ENCODE measurements around the gene RAB6B.

The RAB6B gene

DNA sequence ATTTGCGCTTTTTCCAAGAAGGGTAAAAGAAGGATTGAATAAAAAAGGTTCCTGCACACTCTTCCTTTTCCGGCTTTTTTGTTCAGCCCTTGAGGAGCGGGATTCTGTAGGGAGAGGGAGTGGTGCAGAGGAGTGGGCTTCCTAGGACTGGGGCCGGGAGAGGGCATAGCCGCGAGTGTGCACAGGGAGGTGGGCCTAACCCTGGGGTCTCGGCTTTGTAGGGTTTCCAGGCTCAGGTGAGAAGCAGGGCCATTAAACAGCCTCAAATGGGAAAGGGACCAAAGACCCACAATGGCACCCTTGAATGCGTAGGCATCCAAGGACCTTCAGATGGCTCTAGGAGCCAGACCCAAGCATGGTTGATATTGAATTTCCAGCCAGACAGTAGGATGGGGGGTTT lies 35.4 kb upstream of the RAB6B start:
- DNase-seq (ENCODE audit: low read depth, low spot score) = no peak

DNA sequence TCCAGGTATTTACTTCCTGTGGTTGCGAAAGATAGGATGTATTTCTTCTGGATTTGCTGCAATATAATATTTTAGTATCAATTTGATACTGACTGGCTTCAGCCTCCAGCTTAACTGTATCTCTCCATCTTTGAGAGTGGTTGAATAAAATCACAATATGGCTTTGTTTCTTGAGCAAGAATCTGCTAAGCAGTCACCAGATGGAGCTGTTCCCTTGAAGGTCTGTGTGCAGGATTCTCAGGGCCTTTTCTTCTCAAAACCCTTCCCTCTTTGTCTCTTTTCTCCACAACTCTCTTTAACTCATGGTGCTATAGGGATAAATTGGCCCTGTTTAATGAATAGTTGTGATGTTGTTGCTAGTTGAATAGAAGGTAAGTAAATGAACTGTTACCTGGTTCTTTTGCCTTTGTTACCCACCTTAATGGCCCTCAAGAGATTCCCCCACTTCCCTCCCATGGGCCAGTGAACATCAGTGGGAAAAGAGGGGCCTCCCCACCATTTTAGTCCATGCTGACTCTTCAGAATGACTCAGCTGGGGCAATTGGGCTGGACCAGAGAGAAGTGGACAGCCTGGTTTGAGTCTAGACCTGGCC lies 34.8 kb upstream of the RAB6B start:
- no peak for DNase-seq (ENCODE audit: low read depth, low spot score)

DNA sequence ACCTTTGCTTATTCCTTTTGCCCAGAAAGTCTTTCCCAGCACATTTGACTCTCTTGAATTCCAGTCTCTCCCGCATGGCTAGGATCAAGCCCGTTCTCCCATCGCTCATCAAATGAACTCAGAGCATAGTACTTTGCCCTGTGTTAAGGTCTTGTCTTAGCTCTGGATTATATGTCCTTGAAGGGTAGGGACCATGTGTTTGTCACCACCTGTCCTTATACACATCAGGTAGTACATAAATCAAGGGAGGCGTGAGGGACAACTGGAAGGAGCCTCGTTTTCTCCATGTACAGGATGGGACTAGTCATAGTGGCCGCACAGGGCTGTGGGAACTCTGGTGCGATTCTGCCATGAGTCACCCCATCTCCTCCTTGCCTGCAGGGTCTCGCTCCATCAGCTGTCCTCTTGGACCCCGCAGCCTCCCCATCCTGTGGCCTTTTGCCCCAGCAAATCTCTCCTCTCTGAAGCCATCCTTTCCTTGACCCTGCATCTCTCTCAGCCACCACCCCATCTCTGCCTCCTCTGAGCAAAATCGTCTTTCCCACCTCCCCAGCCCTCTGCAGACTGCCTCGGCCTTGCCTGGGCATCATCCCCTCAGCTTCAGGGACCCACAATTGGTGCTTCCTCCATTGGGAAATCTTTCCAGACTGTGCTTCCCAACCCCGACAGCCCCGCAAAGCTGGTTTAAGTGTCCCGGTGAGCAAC lies 33.4 kb upstream of the RAB6B start:
- no peak for DNase-seq (ENCODE audit: low read depth, low spot score)

DNA sequence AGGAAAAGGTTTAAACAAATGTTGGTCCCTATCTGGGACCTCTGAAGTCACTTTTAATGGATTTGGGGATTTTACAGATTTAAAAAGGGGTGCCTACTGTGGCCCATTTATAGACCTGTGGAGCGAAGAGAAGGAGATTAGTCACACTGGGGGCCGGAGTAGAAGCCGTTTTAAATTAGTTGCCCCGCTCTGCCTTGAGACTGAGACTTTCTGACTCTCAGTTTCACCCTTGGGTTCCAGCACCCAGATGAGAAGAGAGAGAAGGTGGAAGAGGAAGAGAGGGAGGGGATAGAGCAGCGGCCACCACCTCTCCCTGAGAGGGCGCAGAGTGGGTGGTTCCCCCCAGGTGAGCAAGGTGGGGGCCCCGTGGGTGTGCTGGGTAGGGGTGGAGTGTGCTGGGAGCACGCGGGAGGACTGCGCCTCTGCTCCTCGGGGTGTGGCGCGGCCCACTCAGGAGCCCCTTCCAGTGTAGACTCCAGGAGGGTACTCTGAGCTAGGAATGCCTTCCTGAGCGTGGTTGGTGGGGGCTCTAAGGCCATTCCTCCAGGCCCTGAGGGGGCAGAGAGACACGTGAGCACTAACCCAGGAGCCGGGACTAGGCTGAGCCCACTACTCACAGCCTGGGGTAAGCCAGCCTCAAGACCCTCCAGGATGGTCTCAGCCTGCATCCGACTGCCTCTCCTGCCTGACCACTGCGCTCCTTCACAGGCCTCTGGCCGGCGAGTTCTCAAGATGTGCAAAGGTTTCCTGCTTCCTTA lies 32.6 kb upstream of the RAB6B start:
- no peak for DNase-seq (ENCODE audit: low read depth, low spot score)

DNA sequence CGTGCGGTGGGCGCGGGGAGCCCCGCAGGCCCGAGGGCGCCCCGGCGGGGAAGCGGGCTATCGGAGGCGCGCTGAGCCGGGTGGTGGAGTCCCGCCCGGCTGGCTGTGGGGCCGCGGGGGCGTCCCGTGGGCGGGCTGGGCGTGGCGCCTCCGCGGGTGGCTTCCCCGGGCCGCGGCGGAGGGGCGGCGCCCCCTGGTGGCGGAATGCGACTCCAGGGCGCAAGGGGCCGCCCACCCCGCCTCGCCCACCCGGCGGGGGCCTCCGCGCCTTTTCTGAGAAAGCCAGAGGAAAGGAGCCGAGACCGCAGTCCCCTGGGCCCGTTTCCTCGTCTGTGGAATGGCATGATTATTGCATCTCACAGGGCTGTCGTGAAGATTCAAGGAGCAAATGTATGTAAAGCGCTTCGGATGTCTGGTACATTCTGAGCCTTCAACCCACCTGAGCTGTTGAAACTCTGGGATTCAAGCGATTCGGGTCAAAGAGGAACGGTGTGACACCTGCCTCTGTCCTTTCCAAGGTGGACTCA lies 31.9 kb upstream of the RAB6B start:
- peak; percentile 36 for DNase-seq (ENCODE audit: low read depth, low spot score)

DNA sequence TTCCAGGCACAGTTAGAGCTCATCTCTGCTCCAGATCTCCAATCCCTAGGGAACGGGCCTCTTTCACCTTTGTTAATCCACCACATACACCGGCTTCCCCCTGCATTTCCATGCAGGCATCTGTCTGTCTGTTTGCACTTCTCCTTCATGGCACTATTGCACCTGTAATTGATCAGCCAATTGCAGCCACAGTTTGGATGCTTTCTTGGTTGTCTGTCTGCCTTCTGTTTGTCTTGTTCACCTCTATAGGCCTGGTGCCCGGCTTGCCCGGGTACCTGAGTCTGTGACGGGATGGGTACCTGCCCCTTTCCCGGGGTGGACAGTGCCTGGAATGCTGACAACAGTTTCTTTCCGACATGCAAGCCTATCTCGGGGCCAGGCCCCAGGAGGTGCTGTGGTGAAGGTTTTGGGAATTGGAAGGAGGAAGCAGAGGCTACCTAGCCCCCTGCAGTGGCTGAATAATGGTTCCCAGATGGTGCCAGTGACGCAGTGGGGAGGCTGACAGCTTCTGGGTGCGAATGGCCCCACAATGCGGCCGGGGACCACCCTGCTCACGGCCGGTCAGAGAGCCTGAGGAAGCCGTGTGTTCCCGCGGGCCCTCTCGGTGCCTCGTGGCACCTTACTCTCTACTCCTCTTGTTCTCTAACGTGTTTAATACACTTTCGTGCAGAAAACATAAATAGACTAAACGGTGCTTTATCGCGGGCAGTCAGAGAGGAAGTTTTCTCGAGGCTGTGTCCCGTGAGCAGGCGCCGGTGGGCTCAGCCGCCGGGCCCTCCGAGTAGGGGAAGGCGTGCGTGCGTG lies 31.3 kb upstream of the RAB6B start:
- DNase-seq (ENCODE audit: low read depth, low spot score) = no peak

DNA sequence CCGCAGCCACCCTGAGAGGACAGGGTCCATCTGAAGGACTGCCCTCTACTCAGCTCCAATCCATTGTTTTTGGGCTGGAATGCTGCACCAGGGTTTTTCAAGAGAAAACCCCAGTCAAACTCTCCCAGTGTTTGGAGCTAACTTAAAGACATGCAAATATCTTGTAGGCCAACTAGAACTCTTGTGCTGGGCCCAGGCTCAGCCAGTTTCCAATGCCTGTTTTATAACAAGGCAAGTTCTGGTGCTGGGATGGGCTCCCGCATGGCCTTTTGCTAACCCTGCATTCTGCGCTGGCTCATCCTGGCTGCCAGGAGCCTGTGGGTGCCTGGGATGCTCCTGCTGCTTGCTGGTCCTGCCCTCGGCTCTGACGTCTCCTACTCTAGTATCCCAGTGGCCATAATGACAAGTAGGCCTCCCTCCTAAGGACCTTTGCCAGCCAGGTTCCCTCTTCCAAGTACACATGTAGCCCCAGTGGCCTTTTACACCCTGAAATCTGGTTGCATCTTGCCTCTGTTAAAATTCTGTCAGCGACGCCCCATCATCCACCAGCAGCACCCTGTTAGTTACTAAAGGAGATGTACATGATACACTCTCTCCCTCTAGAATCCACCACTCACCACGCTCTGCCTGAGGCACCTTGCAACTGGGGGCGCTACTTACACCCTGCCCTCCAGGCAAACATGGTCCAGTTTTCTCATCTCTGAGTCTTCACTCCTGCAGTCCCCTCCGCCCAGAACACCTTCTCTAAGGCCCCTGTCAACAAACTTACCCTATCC lies 30.5 kb upstream of the RAB6B start:
- no peak for DNase-seq (ENCODE audit: low read depth, low spot score)

DNA sequence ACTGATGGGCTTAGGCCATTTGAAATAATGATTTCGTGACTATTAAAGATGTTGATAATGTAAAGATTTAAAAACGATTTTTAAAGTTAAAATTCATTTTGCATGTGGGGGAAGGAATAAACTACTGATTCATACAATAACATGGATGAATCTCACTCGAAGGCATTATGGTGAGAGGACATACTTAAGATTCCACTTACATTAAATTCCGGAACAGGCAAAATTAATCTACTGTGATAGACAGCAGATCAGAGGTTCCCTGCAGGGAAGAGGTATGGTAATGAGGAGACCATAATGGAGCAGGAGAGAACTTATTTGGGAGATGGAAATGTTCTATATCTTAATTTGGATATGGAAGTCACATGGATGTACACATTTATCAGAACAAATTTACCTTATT lies 28.4 kb upstream of the RAB6B start:
- DNase-seq (ENCODE audit: low read depth, low spot score) = no peak

DNA sequence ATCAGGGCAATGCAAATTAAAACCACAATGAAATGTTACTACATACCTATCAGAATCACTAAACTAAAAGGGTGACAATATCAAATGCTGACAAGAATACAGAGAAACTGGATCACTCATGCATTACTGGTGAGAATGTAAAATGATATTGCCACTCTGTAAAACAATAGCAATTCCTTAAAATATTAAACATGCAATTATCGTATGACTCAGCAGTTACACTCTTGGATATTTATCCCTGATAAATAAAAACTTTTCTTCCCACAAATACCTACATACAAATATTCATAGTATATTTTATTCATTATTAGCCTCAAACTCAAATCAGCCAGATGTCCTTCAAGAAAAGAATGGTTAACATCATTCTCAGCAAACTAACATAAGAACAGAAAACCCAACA lies 25.9 kb upstream of the RAB6B start:
- no peak for DNase-seq (ENCODE audit: low read depth, low spot score)

DNA sequence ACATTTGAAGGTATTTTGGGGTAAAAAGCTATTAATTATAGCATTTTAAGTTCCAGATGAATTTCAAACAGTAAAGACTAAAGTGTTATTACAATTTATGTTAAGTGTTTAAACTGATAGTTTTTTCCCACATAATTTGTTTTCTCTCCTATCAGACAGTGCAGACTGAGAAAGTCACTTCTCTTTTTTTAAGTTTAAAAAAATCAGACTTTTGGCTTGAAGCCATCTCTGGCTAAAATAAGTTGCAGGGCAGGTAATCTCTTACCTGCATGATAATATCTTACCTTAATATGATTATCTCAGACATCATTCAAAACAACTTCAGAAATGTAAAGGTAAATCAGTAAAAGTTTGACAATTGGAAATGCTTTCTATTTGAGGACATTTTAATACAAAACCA lies 21.5 kb upstream of the RAB6B start:
- no peak for DNase-seq (ENCODE audit: low read depth, low spot score)

DNA sequence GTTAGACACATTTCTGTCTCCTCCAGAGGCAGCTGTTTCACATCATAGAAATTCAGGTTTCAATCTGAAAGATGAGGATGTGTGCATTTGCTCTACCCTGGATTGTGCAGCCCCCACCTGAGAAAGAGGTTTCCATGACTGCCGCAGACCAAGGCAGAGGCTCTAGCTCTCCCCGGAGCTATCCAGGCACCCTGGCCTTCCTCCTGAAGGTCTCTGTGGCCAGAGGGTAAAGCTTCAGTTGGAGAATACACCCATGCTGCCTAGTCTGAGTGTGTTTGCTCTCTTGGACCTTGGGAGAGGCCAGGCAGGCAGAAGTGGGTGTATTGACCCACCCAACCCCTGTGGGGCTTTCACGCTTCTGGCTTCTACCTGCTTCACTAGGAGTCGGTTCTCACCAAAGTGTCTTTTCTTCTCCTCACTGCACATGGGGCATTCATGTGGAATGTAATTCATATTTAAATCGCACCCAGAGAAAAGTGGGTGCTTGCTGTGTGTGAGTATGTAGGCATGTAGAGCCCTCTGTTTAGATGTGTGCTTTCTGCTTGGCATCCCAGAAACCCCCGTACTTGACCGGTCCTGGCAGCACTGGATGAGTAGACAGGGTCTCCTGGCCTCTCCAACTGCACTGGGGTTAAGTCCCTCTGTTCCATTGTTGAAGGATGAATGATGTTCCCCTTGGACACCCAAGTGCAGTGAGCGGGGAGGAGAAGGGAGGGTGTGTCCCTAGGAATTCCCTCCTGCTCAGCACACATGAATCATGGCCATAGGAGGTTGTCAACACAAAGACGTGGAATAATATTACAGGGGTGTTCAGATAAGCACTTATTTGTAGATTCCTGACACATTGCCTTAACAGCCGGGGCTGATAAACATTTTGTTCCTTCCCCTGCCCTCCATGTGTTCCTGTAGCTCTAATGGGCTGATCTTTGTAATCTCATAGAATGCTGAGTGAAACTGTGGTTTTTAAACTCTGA lies 20.3 kb upstream of the RAB6B start:
- DNase-seq (ENCODE audit: low read depth, low spot score) = no peak

DNA sequence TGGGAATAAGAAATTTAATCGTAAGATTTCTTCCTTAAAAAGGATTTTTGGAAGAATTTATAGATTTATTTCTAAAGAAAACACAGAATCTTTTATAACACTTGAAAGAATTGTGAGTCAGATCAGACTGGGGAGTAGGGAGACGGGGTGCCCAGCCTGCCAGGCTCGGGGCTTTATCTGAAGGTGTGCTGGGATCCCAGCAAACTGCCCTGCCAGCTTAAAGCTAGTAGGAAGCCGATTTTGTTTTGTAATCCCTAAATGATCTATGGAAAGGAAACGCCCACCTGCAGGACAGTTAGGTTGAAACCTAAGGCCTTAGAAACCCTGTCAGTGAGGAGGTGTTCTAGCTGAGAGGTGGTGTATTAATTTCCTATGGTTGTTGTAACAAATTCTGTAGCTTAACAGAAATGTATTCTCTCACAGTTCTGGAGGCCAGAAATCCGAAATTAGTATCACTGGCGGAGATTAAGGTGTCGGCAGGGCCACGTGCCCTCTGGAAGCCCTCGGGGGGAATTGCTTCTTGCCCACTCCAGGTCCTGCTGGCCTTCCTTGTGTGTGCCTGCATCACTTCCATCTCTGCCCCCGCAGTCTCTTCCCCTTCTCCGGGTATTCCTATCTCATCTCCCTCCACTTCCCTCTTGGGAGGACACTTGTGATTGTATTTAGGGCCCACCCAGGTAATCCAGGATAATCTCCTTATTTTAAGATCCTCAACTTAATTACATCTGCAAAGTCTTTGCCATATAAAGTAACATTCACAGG lies 19.3 kb upstream of the RAB6B start:
- no peak for DNase-seq (ENCODE audit: low read depth, low spot score)

DNA sequence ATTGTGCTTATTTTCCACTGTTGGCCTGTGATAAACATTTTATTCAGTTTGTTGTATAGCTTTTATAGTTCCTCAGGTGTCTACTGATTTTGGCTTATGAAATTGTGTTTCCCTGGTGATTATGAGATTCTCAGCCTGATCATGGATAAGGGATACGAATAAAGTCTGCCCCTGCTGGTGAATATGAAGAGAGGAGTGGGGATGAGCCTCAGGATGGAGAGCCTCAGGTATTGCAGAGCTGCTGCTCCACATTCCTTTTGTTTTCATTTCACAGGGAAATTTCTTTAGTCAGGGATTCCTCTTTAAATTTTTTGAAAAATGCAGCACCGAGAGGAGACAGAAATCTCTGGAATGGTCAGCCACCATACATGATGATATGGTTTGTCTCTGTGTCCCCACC lies 14.7 kb upstream of the RAB6B start:
- DNase-seq (ENCODE audit: low read depth, low spot score) = no peak

DNA sequence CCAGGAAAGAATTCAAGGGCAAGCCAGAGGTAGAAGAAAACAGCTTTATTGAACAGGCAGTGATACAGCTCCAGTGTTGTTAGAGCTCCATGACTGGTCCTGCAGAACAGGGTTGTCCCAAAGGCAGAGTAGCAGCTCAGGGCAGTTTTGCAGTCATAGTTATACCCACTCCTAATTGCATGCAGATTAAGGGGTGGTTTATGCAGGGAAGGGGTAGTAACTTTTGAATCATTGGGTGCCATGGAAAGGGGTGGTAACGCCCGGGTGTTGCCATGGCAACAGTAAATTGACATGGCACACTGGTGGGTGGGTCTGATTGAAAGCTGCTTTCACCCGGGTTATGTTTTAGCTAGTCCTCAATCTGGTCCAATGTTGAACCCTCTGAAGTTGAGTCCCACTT lies 9.7 kb upstream of the RAB6B start:
- no peak for DNase-seq (ENCODE audit: low read depth, low spot score)

DNA sequence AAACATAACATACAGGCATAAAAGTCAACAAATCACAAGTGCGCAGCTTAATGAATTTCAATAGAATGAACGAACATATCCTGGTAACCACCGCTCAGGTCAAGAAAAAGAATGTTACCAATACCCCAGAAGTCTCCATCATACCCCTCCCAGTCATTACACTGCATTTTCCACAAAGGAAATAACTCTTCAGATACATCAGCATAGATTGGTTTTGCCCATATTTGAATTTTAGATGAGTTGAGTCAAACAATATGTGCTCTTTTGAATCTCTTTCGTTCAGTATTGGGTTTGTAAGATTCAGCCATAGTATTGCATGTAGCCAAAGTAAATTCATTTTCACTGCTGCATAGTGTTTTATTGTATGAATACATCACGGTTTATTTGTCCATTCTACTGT lies 6.2 kb upstream of the RAB6B start:
- no peak for DNase-seq (ENCODE audit: low read depth, low spot score)

DNA sequence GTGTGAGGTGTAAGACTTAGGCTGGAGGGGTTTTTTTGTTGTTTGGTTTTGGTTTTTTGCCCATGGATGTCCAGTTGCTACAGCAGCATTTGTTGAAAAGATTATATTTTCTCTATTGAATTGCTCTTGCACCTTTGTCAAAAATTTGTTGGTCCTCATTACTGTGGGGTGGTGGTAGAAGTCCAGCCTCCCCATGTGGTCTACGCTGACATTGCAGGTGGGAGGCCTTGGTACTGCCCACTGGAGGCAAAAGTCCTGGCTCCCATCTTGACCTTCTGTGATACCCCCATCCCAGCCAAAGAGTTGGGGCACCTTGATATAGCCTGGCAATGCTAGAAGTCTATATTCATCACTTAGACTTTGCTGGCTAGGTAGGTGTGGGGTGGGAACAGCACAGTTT lies 5.4 kb upstream of the RAB6B start:
- no peak for DNase-seq (ENCODE audit: low read depth, low spot score)

DNA sequence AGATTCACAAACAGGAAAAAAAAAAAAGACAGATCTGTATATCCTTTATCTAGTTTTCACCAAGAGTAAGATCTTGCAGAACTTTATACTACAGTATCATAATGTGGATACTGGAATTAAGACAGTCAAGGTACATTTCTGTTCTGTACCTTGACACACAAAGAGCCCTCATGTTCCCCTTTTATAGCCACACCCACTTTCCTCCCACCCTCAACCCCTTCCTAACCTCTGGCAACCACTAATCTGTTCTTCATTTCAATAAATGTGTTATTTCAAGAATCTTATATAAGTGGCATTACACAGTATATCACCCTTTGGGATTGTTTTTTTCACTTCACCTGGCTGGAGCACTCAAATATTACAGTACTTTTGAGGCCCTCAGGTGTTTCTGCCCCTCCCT lies 3.6 kb upstream of the RAB6B start:
- no peak for DNase-seq (ENCODE audit: low read depth, low spot score)

DNA sequence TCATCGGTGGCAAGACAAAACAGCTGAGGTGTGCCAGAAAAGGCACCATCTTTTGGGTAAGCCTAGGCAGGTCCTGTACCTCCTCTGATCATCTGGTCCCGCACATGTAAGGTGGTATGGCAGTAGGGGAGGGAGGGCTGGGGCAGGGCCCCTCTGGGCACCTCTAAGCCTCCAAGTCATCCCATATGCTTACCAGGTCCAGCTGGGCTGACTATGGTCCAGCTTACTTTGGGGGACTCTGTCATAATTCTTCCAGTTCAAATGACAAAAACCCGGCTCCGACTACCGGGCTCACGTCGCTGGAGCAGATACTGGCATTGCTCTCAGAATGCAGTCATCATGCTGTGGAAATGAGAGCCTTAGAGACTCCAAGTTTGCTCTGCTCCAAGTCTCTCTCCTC lies 1.9 kb upstream of the RAB6B start:
- no peak for DNase-seq (ENCODE audit: low read depth, low spot score)

DNA sequence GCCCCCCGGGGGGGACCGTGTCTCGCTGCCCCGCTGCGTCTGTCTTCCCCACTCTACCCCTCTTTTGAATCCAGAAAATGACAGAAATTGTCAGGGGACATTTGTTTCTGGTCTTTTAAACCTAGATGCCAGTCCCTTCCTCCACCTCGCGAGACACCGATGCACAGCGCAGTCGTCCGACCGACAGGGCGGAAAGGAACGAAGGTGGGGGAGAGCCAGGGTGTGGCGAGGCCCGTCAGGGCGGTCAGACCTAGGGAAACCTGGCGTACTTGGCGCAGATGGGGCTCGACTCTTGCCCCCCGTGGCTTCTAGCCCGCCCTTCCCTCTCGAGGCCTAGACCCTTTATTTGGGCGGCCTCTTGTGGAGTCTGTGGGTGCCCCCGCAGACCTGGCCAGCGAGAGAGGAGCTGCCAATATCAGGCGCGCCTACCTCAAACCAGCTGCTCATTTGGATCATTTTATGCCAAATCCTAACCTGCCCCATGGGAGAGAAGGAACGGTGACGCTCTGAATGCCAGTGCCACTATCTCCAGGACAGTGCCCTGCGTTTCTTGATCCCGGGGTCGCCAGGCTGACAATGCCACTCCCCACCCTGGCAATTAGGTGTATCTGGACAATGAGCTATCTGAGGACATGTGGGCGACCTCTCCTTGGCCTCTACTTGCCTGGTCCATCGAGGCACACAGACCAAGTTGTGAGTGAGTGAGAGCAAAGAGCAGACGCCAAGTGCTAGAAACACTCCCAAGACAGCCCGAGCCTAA lies 500 bp upstream of the RAB6B start:
- DNase-seq (ENCODE audit: low read depth, low spot score) = no peak
